HPDE6-E6E7 (cell line): ENCODE data around the gene MATN1.

Source experiments
- DNase-seq: peaks from one replicate; pipeline ENCODE4 v3.0.0; 2011; ENCODE audit warnings: missing footprints; ENCODE audit errors: extremely low spot score

The MATN1 gene

DNA sequence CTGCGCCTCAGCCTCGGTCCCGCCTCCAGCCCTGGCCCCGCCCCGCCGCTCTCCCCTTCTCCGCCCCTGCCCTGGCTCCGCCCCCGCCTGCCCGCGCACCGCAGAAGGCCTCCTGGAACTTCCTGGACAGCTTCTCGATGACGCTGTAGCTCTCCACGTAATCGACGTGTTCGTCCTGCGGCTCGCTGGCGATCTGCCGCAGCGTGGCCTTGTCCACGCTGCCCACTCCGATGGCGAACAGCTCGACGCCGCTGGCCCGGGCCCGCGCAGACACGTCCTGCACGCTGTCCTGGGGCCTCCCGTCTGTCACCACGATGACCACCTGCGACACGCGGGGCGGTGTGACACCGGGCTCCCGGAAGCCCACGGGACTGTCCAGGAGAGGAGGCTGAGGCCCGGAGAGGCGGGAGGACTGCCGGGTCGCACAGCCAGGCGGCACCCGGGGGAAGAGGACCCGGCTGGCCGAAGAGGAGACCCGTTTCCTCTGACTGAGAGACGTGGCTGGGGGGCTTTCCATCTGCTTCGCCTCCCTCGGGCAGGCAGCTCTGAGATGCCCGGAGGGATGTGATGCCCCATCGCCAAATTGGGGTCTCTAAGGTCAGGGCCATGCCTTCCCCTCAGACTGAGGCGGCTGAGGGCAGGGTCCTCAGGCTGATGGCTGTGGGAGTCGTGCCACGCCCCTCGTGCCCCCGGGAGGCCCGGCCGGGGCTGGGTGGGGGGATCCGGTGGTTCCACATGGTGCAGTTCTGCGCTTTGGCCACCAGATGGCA lies 4.6 kb downstream of the MATN1 start:
- peak; percentile 86 for DNase-seq

DNA sequence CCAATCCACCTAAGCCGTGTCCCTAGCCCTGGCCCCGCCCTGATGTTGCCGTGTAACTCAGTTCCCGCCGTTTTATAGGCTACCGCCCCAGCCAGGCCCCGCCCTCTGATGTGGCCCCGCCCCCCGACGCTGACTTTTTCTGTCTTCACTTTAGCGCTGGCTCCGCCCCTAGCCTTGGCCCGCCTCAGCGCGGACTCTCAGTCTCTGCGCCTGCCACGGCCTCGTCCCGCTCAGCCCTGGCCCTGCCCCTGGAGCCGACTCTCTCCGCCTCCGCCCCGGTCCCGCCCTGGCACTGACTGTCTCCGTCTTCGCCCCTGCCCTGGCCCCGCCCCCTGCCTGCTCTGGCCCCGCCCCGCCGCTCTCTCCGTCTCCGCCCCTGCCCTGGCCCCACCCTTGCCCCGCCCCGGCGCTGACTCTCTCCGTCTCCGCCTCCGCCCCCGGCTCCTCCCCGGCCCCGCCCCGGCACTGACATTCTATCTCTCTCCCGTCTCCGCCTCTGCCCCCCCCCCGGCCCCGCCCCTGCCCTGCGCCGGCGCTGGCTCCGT lies 5.2 kb downstream of the MATN1 start:
- peak; percentile 94 for DNase-seq

DNA sequence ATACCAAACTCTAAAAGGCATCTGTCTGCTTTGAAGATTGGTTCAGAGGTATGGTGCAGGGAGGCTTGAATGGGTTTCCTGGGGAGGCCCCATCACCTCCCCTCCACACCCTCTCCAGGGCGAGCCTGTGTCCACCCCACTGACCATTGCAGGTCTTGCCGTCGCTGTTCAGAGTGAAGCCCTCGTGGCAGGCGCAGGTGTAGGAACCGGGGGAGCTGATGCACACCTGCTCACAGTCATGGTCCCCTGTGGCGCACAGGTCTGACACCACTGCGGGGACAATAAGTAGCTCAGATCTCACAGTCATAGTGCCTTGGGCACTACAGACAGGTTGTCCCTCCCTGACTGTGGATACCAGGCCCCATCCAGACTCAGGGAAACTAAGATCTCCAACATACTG lies 6.7 kb downstream of the MATN1 start:
- no peak for DNase-seq

DNA sequence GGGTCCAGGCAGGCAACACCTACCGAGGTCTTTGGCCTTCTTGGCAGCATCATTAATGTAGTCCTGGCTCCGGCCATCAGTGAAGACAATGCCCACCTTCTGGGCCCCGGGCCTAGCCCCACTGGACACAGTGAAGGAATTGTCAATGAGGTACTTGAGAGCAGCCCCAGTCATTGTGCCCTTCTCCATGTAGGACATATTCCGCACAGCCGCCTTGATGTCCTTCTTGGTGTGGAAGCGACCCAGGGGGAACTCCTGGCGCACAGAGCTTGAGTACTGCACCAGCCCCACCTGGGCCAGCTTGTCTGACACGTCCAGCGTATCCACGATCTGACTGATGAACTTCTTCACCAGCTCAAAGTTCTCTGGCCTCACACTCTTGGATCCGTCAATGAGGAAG lies 7.5 kb downstream of the MATN1 start:
- no peak for DNase-seq

DNA sequence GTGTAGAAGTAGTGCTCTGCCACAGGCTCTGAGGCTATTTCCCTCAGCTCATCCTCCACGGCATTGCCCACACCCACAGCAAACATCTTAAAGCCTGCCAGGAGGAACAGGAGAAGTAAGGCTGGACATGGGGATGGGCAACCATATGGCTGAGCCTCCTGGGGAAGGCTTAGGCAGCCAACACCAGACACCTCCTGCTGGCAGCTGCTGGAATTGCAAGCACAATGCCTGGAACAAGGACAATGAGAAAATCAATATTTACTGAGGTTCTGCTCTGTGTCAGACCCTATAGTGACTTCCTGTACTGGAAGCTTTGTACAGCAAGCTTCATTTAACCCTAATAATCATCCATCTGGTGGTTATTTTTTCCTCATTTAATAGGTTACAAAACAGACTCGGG lies 8.2 kb downstream of the MATN1 start:
- no peak for DNase-seq

DNA sequence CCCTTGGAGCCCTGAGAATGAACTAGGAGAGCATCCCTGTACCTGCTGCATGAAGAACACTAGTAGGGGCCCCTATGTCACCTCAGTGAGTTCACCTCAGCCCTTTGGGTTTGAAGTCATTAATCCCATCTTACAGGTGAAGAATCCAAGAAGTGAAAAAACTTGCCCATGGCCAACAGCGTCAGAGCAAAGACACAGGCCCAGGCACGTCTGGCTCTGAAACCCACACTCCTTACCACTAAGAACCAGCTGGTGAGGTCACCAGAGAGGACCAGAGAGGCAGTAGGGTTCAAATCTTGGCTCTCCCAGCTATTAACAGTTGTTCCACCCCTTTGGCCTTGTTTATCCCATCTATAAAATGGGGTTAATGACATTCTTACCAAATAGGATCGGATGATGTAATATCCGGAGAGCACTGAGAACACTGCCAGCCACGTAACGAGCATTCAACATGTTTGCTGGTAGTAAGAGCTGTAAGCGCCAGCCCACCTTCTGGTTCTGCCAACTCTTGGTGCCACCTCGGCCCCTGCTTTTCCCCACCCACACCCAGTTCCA lies 8.8 kb downstream of the MATN1 start:
- no peak for DNase-seq

DNA sequence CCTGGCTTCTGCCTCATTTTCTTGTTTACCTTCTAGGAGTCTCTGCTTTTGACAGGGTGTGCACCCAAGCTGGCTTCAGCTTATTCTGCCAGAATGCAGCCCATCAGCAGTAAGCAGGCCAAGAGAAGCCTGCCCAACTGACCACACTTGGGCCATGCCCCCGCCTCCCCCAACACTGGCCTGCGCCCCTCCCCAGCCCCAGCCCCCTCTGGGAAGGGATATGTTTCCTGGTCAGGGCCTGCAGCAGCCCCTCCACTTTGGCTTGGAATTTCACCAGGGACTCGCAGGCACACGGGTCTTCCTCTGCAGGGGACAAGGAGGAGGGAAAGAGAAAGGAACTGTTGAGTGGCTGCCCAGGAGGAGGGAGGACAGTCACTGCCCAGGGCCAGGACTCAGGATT lies 9.4 kb downstream of the MATN1 start:
- no peak for DNase-seq

DNA sequence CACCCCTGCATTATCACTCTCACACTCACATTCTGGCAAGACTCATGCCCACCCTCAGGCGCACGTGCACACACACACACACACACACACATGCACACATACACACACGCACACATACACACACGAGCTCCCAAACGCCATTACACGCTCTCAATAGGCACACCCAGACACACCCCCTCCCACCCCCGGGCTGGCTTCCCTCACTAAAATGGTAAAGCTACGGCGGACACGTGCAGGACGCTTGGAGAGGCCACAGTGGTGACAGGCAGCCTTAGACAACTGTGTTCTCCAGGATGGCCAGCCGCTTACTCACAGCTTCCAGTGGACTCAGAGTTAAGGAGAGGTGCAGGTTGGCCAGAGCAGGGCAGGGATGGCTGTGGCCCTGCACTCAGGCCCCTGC lies 10.1 kb downstream of the MATN1 start:
- DNase-seq = no peak

DNA sequence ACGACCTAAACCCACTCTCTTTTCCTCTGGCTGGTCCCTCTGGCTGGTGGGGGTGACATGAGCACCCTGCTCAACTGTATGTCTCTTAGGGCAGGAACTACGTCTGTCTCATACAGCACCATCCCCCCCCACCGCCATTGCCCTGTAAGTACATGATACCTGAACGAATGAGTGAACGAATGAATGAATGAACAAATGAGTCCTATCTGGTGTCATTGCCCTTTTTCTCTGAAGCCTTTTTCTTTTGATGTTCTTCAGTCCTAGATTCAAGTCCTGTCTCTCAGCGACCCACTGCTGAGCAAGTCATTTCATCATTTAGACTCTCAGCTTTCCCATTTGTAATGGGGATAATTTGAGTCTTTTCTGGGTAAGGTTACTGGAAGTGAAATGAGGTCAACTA lies 10.8 kb downstream of the MATN1 start:
- DNase-seq = no peak

DNA sequence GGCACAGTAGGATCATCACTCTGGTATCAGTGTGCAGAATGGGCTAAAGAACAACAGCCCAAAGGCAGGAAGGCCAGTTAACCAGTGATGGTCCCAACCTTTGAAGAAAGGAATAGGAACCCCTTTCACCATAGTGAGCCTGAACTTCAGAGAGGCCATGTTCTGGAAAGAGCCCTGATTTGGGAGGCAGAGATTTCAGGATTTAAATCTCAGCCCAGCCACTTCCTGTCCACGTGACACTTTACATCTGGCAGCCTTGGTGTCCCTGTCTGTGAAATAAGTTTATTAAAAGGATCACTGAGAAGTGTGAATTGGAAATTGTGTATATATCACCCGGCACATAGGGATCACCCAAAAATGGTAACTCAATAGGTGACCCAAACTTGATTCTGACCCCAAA lies 13.0 kb downstream of the MATN1 start:
- DNase-seq = no peak

DNA sequence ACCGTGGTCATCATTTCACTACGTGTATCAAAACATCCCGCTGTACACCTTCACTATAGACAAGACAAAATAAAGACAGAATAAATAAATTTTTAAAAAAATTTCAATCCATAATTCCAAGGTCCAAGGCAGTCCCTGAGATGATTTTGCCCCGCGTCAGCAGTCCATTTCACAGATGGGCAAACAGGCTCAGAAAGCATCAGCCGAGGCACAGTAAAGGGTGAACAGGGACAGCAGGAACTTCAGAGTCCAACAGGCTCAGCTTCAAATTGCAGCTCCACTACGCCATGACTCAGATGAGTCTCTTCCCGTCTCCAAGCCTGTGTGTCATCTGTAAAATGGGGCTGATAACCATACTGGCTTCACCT lies 15.0 kb downstream of the MATN1 start:
- no peak for DNase-seq

DNA sequence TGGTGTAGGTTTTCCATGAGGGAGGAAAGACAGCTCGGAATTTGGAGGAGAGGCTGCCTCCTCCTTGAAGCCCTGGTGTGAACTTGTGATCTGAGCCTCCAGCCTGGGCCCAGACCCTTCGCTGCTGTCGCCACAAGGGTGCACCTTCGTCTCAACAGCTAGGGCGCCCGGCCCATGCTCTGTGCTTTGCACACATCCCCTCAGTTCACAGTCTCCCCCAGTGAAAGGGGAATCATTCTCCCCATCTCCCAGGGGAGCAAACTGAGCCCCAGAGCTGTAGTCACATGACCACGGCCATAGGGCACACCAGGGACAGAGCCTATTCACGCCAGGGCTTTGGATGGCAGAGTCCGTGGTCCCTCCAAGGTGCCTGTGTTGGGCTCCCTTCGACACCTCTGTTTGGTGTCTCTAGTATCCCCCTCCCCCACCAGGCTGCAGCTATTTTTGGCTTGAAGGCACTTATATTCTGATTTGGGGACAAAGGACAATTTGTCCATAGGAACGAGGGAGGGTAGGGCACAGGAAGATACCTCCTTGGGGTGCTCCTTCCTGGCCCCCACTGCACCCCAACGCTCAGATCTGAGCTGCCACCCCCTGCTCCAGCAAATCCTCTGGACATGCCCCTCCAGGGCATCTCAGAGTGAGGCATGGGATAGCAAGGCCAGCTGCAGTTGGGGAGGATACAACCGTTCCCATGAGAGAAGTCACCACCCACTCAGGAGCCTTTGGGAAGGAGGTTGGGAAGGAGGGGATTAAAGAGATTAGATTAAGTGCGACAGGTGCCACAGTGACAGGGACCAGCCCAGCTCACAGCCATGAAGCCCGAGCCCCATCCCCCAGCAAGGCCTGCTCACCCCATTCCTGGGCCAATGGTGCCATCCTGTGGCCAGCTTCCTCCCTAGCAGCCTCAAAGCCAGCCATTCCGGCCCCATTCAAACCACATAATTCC lies 15.7 kb downstream of the MATN1 start:
- DNase-seq = peak; percentile 79

DNA sequence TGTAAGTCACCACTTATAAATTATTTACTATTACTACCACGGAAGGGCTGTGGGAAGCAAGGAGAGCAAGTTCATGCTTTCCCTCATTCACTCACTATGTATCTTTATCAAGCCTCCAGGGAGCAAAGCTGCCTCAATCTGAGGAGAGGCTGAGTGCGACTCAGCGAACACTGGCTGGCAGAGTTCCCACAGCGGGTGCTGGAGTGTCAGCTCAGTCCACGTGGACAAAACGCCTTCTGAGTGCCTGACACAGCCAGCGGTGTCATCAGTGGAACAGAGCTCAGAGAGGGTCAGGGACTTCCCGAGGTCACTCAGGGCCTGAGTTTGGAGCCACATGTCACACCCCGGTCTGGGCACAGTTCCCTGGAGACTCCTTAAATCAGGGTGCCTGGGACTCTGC lies 16.9 kb downstream of the MATN1 start:
- DNase-seq = no peak

DNA sequence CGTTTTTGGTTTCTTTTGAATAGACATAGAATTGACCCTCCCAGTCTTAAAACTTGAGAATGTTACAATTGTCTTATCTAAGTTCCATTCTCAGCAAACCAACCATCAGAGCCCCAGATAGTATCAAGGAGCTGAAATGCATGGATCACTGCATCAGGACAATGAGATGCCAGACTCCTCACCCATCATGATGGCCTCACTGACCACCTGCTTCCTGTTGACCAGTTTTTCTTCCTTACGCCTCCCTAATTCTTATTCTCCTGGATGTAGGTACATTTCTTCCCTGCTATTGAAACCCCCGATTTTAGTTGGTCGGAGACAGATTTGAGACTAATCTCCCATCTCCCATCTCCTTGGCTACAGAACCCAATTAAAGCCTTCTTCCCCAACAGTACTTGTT lies 17.7 kb downstream of the MATN1 start:
- DNase-seq = no peak

DNA sequence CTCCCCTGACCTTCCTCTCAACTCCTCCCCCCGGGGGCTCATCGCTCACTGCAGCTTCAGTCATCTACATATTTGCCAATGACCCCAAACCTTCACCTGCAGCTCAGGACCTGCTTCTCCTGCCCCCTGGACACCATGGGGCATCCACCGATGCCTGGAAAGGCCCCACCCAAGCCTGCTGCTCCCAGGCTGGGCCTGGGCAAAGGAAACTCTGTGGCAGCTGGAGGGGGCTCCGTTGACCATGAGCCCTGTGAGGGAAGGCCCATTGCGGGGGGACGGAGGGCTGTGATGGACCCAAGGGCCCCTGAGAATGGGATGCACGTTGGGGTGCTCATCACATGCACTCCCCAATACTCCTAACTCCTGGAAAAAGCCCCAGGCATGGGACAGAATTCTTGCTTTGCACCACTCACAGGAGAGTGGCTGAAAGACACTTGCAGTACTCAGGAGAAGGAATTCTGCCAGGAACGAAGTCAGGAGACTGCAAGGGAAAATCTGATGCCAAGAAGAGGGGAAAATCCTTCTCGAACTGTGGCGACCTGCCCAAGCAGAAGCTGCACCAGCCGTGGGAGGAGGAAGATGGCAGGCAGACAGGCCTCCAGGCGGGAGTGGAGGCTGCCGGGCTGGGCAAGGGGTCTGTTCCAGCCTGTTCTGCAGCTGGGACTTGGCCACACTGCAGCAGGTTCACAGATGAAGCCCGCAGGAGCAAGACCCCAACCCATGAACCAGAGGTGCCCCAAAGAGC lies 18.4 kb downstream of the MATN1 start:
- DNase-seq = no peak

DNA sequence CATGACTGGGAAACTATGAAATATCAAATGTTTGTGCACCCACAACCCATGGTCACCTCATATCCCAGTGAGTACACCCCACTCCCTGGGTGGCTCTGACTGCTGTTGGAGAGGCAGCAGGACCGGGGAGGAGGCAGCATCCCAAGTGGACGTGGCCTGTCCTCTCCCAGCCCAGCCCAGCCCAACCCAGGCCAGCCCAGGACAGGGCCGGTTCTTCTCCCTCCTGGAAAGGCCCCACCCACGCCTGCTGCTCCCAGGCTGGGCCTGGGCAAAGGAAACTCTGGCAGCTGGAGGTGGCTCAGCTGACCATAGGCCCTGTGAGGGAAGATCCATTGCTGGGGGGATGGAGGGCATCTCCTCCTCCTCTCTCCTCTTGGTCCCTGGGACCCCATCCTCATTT lies 19.1 kb downstream of the MATN1 start:
- no peak for DNase-seq

DNA sequence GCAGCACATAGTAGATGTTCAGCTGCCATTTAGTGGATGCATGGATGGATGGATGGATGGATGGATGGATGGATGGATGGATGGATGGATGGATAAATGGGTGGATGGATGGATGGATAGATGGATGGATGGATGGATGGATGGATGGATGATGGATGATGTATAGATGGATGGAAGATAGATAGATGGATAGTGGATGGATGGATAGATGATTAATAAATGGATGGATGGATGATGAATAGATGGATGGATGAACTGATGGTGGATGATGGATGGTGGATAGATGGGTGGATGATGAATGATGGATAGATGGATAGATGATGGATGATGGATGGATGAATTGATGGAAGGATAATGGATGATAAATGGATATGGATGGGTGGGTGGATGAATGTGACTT lies 20.6 kb downstream of the MATN1 start:
- no peak for DNase-seq

DNA sequence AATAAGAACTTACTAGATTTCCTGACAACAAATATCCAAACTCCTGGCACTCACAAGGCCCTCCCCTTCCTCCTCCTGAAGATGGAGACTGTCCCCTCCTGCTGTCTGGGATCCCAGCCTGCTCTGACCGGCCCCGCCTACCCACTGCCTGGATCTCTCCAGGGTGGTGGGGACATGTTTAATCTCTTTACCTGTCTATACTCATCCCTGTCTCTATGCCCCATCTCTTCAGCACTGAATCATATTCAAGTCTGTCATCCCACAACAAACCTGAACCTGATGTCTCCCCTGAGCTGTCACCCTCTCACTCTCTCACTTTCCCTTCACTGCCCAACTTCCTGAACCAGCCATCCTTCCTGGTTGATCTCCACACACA lies 22.1 kb downstream of the MATN1 start:
- DNase-seq = no peak

DNA sequence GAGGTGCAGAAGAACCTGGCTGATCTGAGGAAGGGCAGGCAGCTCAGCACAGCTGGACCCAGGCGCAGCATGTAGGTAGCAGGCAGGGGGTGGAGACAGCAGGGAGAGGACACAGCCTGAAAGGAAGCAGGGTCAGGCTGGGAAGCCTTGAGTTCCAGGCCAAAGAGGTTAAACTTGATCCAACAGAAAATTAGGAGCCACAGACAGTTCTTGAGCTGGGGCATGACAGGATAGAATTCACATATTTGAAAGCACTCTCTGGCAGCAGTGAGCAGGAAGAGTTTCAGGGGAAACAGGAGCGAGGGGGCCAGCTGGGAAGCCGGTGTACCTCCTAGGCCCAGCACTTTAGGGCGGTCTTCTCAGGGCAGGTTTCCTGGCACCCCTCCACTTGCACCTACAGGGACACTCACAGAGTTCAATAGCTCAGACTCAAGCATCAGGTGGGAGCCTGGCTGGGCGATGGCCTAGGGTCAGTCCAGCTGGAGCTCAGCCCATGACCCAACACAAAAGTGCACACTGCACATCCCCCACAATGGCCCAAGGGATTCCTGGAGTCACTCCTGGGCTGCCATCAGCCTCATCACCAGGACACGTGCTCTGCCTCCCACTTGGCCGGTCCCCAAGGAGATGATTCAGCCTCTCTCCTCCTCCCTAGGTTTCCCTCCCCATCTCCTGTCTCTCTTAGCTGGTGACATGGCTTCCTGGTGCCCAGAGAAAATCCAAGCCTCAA lies 22.7 kb downstream of the MATN1 start:
- no peak for DNase-seq

DNA sequence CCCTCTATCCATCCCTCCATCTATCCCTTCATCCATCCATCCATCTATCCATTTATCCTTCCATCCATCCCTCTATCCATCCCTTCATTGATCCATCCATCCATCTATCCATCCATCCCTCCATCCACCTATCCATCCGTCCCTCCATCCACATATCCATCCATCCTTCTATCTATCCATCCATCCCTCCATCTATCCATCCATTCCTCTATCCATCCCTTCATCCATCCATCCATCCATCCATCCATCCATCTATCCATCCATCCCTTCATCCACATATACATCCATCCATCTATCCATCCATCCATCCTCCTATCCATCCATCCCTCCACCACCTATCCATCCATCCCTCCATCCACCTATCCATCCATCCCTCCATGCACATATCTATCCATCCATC lies 23.6 kb downstream of the MATN1 start:
- DNase-seq = no peak

DNA sequence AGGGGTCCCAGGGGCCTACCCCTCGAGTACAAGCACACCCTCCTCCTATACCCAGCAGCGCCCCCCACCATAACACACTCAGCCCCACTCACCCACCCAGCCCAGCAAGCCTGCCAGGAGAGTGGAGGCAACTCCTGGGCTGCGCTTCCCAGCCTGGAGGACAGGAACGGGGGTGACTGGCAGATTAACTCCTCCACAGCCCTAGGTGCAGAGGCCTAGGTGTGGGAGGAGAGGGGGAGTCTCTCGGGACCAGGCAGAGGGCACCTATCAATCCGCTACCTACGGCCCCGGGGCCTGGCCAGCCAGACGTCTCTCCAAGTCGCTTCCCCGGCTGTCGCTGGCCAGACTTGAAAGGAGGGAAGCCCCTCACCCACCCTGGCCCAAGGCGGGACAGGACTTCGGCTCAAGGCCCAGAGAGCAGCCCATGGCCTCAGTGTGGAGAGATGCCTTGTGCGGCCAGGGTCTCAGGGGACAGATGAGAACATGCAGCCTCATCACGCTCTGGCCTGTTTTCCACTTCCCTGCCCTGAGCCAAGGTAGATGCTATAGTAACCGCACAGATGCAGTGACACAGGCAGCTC lies 24.9 kb downstream of the MATN1 start:
- DNase-seq = no peak
